ENCODE data around the gene HBQ1.
A peak's percentile ranks its signal among the peaks of the same experiment; 100 is the strongest.

HBQ1 gene

DNA sequence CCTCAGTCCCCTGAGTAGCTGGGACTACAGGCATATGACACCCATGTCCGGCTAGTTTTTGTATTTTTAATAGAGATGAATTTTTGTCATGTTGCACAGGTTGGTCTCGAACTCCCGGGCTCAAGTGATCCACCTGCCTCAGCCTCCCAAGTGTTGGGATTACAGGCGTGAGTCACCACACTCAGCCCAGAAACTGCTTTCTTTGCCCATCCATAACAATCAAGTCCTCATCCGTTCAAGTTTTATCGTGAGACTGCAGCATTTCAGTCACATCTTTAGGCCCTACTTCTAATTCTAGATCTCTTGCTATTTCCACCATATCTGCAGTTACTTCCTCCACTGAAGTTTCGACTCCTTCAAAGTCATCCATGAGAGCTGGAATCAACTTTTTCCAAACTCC lies 48.1 kb upstream of the HBQ1 start:
- TF ChIP-seq ZNF600 (tag by site-specific recombination; IDR thresholded peaks at IDR 0.05), result 0 out of 2 replicates have a peak, but pooled peaks have one; percentile 25
- TF ChIP-seq ZNF132 (tag by site-specific recombination; IDR thresholded peaks at IDR 0.05; ENCODE audit: borderline replicate concordance), result no peak
- ChIA-PET POLR2A (interaction anchor here (0.6 kb wide), 1 partner anchor 168 kb away, joined by 3 read pairs; no protein-coding TSS in a partner anchor), CTCF (interaction anchor here (2.0 to 3.5 kb wide), 2 partner anchors 14 to 66 kb away, joined by 5 to 11 read pairs; no protein-coding TSS in a partner anchor)
- Histone ChIP-seq H3K36me3 (ENCODE audit: control insufficient read depth in 2 of 2, insufficient read depth in 1 of 2, low read length in 2 of 2) (peaks cover 3 to 4% of the 10 kb centered on the region in 2 experiments; a peak in 2 of 3 replicates), H3K27ac (ENCODE audit: extremely low read depth, low read depth, low read length) (no peak overlapping the region), H3K9me3 (ENCODE audit: control insufficient read depth, insufficient read depth, low read depth, low read length) (no peaks in the 10 kb centered on the region), H3K4me3 (ENCODE audit: low read depth, low read length) (no peak overlapping the region), H3K4me1 (ENCODE audit: control insufficient read depth, insufficient read depth, low read length) (no peaks in the 10 kb centered on the region)

DNA sequence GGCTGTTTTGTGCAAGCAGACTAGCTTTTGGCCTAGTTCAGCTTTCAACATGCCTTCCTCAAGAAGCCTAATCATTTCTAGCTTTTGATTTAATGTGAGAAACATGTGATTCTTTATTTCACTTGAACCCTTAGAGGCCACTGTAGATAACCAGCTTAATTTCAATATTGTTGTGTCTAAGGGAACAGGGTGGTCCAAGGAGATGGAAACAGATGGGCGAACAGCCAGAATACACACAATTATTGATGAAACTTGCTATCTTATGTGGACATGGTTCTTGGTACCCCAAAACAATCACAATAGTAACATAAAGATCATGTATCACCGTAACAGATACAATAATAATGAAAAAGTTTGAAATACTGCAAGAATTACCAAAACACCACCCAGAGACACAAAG lies 46.5 kb upstream of the HBQ1 start:
- no peak overlapping the region for H3K4me3 ChIP-seq (ENCODE audit: low read depth, low read length)
- TF ChIP-seq ZNF596 (tag by site-specific recombination; IDR thresholded peaks at IDR 0.05), result no peak
- TF ChIP-seq HOXD13 (CRISPR knock-in tag; IDR thresholded peaks at IDR 0.05; ENCODE audit: borderline replicate concordance), result no peak
- TF ChIP-seq, protein P1, sequence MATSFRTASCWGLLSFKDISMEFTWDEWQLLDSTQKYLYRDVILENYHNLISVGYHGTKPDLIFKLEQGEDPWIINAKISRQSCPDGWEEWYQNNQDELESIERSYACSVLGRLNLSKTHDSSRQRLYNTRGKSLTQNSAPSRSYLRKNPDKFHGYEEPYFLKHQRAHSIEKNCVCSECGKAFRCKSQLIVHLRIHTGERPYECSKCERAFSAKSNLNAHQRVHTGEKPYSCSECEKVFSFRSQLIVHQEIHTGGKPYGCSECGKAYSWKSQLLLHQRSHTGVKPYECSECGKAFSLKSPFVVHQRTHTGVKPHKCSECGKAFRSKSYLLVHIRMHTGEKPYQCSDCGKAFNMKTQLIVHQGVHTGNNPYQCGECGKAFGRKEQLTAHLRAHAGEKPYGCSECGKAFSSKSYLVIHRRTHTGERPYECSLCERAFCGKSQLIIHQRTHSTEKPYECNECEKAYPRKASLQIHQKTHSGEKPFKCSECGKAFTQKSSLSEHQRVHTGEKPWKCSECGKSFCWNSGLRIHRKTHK (tag by site-specific recombination; IDR thresholded peaks at IDR 0.05), result no peak
- no peak for TF ChIP-seq ZNF548 (tag by site-specific recombination; IDR thresholded peaks at IDR 0.05)
- TF ChIP-seq ZFP69B (tag by site-specific recombination; IDR thresholded peaks at IDR 0.05), result no peak
- no peak for TF ChIP-seq ZNF138 (tag by site-specific recombination; IDR thresholded peaks at IDR 0.05; ENCODE audit: borderline replicate concordance)
- TF ChIP-seq ZNF311 (tag by site-specific recombination; IDR thresholded peaks at IDR 0.05; ENCODE audit: borderline replicate concordance), result no peak
- TF ChIP-seq ZNF274 (IDR thresholded peaks at IDR 0.05; ENCODE audit: low read length), result no peak
- no peak for TF ChIP-seq ZNF274 (tag by site-specific recombination; IDR thresholded peaks at IDR 0.05; ENCODE audit: borderline replicate concordance)
- TF ChIP-seq, protein P2, sequence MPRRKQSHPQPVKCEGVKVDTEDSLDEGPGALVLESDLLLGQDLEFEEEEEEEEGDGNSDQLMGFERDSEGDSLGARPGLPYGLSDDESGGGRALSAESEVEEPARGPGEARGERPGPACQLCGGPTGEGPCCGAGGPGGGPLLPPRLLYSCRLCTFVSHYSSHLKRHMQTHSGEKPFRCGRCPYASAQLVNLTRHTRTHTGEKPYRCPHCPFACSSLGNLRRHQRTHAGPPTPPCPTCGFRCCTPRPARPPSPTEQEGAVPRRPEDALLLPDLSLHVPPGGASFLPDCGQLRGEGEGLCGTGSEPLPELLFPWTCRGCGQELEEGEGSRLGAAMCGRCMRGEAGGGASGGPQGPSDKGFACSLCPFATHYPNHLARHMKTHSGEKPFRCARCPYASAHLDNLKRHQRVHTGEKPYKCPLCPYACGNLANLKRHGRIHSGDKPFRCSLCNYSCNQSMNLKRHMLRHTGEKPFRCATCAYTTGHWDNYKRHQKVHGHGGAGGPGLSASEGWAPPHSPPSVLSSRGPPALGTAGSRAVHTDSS (tag by site-specific recombination; IDR thresholded peaks at IDR 0.05), result no peak
- TF ChIP-seq GLI4 (tag by site-specific recombination; IDR thresholded peaks at IDR 0.05), result no peak
- TF ChIP-seq ZNF157 (tag by site-specific recombination; IDR thresholded peaks at IDR 0.05), result no peak
- TF ChIP-seq ZNF223 (tag by site-specific recombination; IDR thresholded peaks at IDR 0.05), result no peak
- no peak for TF ChIP-seq ZNF174 (tag by site-specific recombination; IDR thresholded peaks at IDR 0.05)
- TF ChIP-seq YY1 (tag by site-specific recombination; IDR thresholded peaks at IDR 0.05), result no peak
- TF ChIP-seq, protein P3, sequence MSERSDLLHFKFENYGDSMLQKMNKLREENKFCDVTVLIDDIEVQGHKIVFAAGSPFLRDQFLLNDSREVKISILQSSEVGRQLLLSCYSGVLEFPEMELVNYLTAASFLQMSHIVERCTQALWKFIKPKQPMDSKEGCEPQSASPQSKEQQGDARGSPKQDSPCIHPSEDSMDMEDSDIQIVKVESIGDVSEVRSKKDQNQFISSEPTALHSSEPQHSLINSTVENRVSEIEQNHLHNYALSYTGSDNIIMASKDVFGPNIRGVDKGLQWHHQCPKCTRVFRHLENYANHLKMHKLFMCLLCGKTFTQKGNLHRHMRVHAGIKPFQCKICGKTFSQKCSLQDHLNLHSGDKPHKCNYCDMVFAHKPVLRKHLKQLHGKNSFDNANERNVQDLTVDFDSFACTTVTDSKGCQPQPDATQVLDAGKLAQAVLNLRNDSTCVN (tag by site-specific recombination; optimal IDR thresholded peaks at IDR 0.05), result no peak
- no peak for TF ChIP-seq SP3 (tag by site-specific recombination; IDR thresholded peaks at IDR 0.05)
- TF ChIP-seq, protein P4, sequence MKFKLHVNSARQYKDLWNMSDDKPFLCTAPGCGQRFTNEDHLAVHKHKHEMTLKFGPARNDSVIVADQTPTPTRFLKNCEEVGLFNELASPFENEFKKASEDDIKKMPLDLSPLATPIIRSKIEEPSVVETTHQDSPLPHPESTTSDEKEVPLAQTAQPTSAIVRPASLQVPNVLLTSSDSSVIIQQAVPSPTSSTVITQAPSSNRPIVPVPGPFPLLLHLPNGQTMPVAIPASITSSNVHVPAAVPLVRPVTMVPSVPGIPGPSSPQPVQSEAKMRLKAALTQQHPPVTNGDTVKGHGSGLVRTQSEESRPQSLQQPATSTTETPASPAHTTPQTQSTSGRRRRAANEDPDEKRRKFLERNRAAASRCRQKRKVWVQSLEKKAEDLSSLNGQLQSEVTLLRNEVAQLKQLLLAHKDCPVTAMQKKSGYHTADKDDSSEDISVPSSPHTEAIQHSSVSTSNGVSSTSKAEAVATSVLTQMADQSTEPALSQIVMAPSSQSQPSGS (tag by site-specific recombination; IDR thresholded peaks at IDR 0.05; ENCODE audit: low read depth), result no peak
- TF ChIP-seq KLF16 (tag by site-specific recombination; IDR thresholded peaks at IDR 0.05), result no peak
- no peak for TF ChIP-seq ZNF530 (tag by site-specific recombination; IDR thresholded peaks at IDR 0.05; ENCODE audit: low read depth)
- no peak for TF ChIP-seq KLF10 (tag by site-specific recombination; IDR thresholded peaks at IDR 0.05)
- H3K36me3 ChIP-seq (ENCODE audit: control insufficient read depth in 2 of 2, insufficient read depth in 1 of 2, low read length in 2 of 2), result peaks cover 3 to 4% of the 10 kb centered on the region in 2 experiments; a peak in 2 of 3 replicates
- ChIA-PET POLR2A (no interaction called here), CTCF (interaction anchor here (0.5 to 3.5 kb wide), 8 partner anchors 16 to 229 kb away, joined by 3 to 11 read pairs (median 3); no protein-coding TSS in a partner anchor)
- H3K9me3 ChIP-seq (ENCODE audit: control insufficient read depth, insufficient read depth, low read depth, low read length), result no peaks in the 10 kb centered on the region
- H3K27ac ChIP-seq (ENCODE audit: extremely low read depth, low read depth, low read length), result no peak overlapping the region
- H3K4me1 ChIP-seq (ENCODE audit: control insufficient read depth, insufficient read depth, low read length), result no peaks in the 10 kb centered on the region
